GM06990 (cell line): ENCODE results near the gene STEAP3.

Experiments used
- DNase-seq: peaks from one replicate; pipeline ENCODE4 v3.0.0-alpha.2; 2011; ENCODE audit not compliant: insufficient read length; ENCODE audit errors: extremely low read depth
- H3K27me3 ChIP-seq: replicated peaks from 2 replicates; pipeline ENCODE4 v1.6.0; 2011; ENCODE audit warnings: low read length; ENCODE audit not compliant: control insufficient read depth, insufficient read depth
- H3K36me3 ChIP-seq: 2 replicates; pipeline ENCODE4 v1.5.1; 2011; ENCODE audit warnings: low read length; ENCODE audit not compliant: control insufficient read depth, insufficient read depth
- H3K4me3 ChIP-seq: replicated peaks from 2 replicates; pipeline ENCODE4 v1.5.1; 2011; ENCODE audit warnings: low read depth, mild to moderate bottlenecking, control low read depth, low read length
- TF ChIP-seq, protein P1 (sequence below): IDR thresholded peaks from 2 replicates; pipeline ENCODE4 v1.5.1; 2011; ENCODE audit warnings: low read length, control low read depth, mild to moderate bottlenecking, inconsistent platforms; ENCODE audit not compliant: insufficient read depth, poor library complexity, severe bottlenecking

STEAP3 gene

DNA sequence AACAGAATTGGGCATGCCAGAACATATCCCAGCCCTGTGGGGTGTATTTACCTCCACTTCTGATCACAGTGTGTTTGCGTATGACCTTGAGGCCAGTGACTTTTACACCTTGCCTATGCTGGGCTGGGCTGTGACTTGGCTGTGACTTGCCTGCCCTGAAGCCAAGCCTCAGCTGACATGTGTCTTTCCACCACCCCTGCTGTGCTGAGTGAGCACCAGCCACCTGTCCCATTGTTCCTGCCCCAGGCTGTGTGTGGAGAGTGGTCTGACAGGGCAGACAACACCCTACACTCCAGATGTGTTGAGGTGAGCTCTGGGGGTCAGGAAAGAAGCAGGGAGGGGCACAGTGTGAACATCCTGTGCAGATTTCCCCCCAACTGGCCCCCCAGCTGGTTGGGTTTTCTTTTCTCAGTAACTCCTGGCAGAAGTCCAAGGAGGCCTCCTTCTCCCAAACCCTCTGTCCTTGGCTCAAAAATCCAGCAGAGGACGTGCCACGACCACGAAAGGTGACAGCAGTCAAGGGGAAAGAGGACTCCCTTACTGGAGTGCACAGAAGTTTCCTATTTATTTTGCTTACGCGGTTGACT, 5.1 kb upstream of the STEAP3 start:
- no peaks in the 10 kb centered on the region for H3K36me3 ChIP-seq
- no peaks in the 10 kb centered on the region for H3K27me3 ChIP-seq
- TF ChIP-seq, protein P1, sequence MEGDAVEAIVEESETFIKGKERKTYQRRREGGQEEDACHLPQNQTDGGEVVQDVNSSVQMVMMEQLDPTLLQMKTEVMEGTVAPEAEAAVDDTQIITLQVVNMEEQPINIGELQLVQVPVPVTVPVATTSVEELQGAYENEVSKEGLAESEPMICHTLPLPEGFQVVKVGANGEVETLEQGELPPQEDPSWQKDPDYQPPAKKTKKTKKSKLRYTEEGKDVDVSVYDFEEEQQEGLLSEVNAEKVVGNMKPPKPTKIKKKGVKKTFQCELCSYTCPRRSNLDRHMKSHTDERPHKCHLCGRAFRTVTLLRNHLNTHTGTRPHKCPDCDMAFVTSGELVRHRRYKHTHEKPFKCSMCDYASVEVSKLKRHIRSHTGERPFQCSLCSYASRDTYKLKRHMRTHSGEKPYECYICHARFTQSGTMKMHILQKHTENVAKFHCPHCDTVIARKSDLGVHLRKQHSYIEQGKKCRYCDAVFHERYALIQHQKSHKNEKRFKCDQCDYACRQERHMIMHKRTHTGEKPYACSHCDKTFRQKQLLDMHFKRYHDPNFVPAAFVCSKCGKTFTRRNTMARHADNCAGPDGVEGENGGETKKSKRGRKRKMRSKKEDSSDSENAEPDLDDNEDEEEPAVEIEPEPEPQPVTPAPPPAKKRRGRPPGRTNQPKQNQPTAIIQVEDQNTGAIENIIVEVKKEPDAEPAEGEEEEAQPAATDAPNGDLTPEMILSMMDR, result peak; percentile 39
- no peak overlapping the region for H3K4me3 ChIP-seq
- DNase-seq, result no peak

DNA sequence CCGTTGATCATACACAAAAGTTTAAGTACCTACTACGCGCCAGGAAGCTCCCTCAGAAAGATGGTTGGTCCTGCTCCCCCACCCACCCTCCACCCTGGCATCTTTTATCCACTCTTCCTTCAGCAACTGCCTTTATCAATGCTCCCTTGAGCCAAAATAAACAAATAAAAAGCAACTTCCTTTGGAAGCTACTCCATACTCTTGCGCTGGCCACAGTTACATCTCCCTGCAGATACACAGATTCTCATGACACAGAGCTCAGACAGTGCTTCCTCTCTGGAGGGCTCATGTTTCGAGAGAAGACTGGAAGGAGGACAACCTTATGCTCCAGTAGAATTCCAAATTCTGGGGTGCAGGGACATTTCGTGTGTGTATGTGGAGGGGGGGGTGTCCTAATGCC, 3.8 kb upstream of the STEAP3 start:
- Histone ChIP-seq H3K27me3 (no peaks in the 10 kb centered on the region), H3K36me3 (no peaks in the 10 kb centered on the region), H3K4me3 (no peak overlapping the region)
- TF ChIP-seq, protein P1, result no peak
- no peak for DNase-seq

DNA sequence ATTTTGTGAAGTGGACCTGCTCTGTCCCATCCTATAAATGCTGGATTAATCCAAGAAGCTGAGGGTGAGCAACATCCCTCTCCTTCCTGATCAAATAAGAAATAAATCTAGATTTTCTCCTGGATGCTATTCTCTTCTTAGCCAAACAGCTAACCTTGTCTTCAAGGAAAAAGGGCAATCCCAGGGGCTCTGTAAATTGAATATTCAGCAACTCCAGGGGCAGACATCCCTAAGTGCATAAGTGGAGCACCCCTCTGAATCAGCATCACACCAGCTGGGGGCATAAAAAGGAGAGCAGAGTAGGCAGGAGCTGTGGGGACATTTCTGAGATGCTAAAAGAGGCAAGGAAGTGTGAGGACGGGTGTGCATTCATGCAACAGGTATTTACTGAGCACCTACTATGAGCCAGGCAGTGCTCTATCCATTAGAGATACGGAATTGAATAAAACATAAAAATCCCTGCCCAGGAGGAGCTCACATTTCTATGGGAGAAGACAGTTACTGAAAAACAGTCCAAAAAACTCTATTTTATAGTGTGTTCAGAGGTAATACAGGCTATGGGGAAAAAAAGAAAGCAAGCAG, 2.8 kb upstream of the STEAP3 start:
- TF ChIP-seq, protein P1, result no peak
- Histone ChIP-seq H3K36me3 (no peaks in the 10 kb centered on the region), H3K27me3 (no peaks in the 10 kb centered on the region), H3K4me3 (no peak overlapping the region)
- no peak for DNase-seq

DNA sequence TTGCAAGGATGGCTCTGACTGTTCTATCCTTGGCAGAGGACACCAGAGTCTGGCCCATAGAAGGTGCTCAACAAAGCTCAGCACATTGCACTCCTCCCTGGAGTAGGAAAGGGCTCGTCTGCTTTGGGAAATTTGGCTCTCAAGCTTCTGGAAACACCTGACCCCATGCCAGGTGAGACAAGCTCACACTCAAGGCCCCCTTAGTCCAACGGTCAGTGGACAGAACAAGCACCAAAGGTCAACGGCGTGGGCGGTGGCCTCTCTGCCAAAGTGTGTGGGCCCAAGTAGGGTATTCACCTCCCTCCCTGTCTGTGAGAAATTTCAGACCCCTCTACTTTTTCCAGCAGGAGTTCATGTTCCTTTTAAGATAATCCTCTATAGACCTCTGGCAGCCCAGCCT, 2.0 kb upstream of the STEAP3 start:
- Histone ChIP-seq H3K4me3 (no peak overlapping the region), H3K27me3 (no peaks in the 10 kb centered on the region), H3K36me3 (no peaks in the 10 kb centered on the region)
- no peak for DNase-seq
- TF ChIP-seq, protein P1, result no peak

DNA sequence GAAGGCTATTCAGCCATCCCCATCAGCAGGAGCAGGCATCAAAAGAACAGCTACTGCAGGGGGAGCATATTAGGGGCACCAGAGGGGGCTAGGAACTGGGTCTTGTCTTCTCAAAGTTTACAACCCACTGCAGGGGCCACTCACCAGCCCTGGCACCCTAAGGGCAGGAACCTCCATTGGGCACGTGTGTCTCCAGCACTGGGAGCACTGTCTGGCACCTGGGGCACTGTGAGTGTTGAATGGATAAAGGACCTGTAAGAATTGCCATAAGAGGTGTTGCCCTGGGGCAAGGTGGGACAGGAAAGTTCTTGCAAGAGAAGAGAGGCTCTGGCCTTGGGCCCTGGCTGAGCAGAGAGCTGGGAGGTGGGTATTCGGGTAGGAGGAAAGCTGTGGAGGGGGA, 1.4 kb upstream of the STEAP3 start:
- TF ChIP-seq, protein P1, result no peak
- DNase-seq, result no peak
- no peaks in the 10 kb centered on the region for H3K27me3 ChIP-seq
- no peak overlapping the region for H3K4me3 ChIP-seq
- H3K36me3 ChIP-seq, result no peaks in the 10 kb centered on the region
